Smooth muscle cell (in vitro differentiated cells): Measurements from ENCODE around the gene ELP2. TPM values are rescaled to one million over a fixed set of nuclear protein-coding genes. Genes with fewer than 3 reads are reported as not detected.

ENCODE experiments used
- DNase-seq: peaks from one replicate; lab custom pipeline; 2025; ENCODE audit not compliant: unreplicated experiment; lab: John Stamatoyannopoulos, UW
- H2AFZ ChIP-seq: fragments of 200-600 bp; sonication (generic); 2 replicates; pipeline ENCODE4 v1.6.0; 2016; ENCODE audit warnings: antibody characterized with exemption, low read depth, mild to moderate bottlenecking
- H3F3A ChIP-seq: fragments of 200-600 bp; sonication (generic); 2 replicates; pipeline ENCODE4 v1.6.0; 2017; ENCODE audit warnings: antibody characterized with exemption, low read depth
- H3K27ac ChIP-seq: fragments of 200-600 bp; sonication (generic); 2 replicates; pipeline ENCODE4 v1.5.1; 2016; ENCODE audit warnings: low read depth, mild to moderate bottlenecking
- H3K27me3 ChIP-seq: fragments of 200-600 bp; sonication (generic); 2 replicates; pipeline ENCODE4 v1.6.1; 2016; ENCODE audit warnings: low read depth, mild to moderate bottlenecking
- H3K36me3 ChIP-seq: fragments of 200-600 bp; sonication (generic); 2 replicates; pipeline ENCODE4 v1.5.1; 2016; ENCODE audit warnings: low read depth
- H3K4me1 ChIP-seq: fragments of 200-600 bp; sonication (generic); 2 replicates; pipeline ENCODE4 v1.5.1; 2016; ENCODE audit warnings: low read depth
- H3K4me2 ChIP-seq: fragments of 200-600 bp; sonication (generic); 2 replicates; pipeline ENCODE4 v1.6.0; 2016; ENCODE audit warnings: mild to moderate bottlenecking
- H3K4me3 ChIP-seq: fragments of 200-600 bp; sonication (generic); 2 replicates; pipeline ENCODE4 v1.5.1; 2016; ENCODE audit warnings: mild to moderate bottlenecking
- H3K79me2 ChIP-seq: fragments of 200-600 bp; sonication (generic); 2 replicates; pipeline ENCODE4 v1.6.0; 2016; ENCODE audit warnings: low read depth, mild to moderate bottlenecking
- H3K9ac ChIP-seq: fragments of 200-600 bp; sonication (generic); 2 replicates; pipeline ENCODE4 v1.6.0; 2016; ENCODE audit warnings: low read depth
- H3K9me3 ChIP-seq: fragments of 200-600 bp; sonication (generic); replicated peaks from 2 replicates; pipeline ENCODE4 v1.5.1; 2016; ENCODE audit warnings: low read depth
- H4K20me1 ChIP-seq: fragments of 200-600 bp; sonication (generic); 2 replicates; pipeline ENCODE4 v1.6.0; 2016; ENCODE audit warnings: low read depth
- WGBS: methylation state at CpG from one replicate; pipeline ENCODE4 v1.1.7; 2016; ENCODE audit warnings: low lambda C conversion rate; 5-methylcytosine and 5-hydroxymethylcytosine counted together
- polyA plus RNA-seq: library from polyadenylated mRNA; unstranded; fragments of >200 nt; fragmentation: Nextera tagmentation; extraction: Ambion mirVana; gene quantifications from 2 replicates; pipeline ENCODE4 v1.2.1, GENCODE V29; 2016
- total RNA-seq: library from RNA; depleted of rRNA; stranded (reverse); fragments of >200 nt; gene quantifications from 2 replicates; pipeline ENCODE4 v1.2.3, GENCODE V29; 2014
- TF ChIP-seq, protein P1 (sequence below): fragments of 200-600 bp; sonication (generic); IDR thresholded peaks from 2 replicates; pipeline ENCODE4 v1.5.1; 2017; ENCODE audit warnings: borderline replicate concordance, mild to moderate bottlenecking, antibody characterized with exemption; ENCODE audit not compliant: insufficient read depth, poor library complexity, severe bottlenecking

Gene ELP2
- total and polyA plus RNA-seq, 2 experiments from 2014 or later: 69.3 to 90.1 TPM

DNA sequence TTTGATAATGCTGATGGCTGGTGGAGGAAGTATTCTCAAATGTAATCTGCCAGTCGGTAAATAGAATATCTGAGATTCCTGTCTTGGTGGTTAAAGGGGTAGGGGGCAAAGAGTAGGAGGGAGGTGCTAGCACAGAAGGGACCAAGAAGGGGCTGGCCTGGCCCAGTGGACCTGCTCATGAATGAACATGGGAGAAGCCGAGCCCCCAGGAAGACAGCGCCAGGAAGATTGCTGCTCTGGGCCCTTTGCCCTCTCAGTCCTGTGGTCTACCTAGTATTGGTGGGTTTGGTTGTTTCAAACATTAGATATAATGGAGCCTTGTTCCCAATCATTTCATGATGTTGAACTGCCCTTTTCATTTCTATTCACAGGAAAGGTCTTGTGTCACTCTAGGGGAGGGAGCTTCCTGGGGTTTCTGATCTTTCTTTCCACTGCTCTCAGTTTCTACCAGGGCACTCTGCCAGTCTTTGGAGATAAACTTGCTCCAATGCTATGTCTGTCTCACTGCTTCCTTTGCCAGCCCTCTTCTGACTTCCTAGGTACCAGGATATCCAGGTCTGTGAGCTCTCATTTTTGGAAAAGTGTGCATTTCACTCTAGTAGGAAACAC, 52.3 kb downstream of the ELP2 start:
- no peak overlapping the region for H3K27ac ChIP-seq
- H3K79me2 ChIP-seq: no peaks in the 10 kb centered on the region
- H4K20me1 ChIP-seq: no peaks in the 10 kb centered on the region
- no peak overlapping the region for H3K9ac ChIP-seq
- no peak overlapping the region for H3K4me3 ChIP-seq
- H2AFZ ChIP-seq: no peak overlapping the region
- no peaks in the 10 kb centered on the region for H3K36me3 ChIP-seq
- TF ChIP-seq, protein P1, sequence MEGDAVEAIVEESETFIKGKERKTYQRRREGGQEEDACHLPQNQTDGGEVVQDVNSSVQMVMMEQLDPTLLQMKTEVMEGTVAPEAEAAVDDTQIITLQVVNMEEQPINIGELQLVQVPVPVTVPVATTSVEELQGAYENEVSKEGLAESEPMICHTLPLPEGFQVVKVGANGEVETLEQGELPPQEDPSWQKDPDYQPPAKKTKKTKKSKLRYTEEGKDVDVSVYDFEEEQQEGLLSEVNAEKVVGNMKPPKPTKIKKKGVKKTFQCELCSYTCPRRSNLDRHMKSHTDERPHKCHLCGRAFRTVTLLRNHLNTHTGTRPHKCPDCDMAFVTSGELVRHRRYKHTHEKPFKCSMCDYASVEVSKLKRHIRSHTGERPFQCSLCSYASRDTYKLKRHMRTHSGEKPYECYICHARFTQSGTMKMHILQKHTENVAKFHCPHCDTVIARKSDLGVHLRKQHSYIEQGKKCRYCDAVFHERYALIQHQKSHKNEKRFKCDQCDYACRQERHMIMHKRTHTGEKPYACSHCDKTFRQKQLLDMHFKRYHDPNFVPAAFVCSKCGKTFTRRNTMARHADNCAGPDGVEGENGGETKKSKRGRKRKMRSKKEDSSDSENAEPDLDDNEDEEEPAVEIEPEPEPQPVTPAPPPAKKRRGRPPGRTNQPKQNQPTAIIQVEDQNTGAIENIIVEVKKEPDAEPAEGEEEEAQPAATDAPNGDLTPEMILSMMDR: no peak
- DNase-seq: no peak
- H3F3A ChIP-seq: no peaks in the 10 kb centered on the region
- peaks cover 5% of the 10 kb centered on the region for H3K27me3 ChIP-seq
- peaks cover 5% of the 10 kb centered on the region for H3K4me1 ChIP-seq
- H3K9me3 ChIP-seq: no peaks in the 10 kb centered on the region
- 93% methylated on average over 3 of the region's 3 CpGs for WGBS
- no peak overlapping the region for H3K4me2 ChIP-seq

DNA sequence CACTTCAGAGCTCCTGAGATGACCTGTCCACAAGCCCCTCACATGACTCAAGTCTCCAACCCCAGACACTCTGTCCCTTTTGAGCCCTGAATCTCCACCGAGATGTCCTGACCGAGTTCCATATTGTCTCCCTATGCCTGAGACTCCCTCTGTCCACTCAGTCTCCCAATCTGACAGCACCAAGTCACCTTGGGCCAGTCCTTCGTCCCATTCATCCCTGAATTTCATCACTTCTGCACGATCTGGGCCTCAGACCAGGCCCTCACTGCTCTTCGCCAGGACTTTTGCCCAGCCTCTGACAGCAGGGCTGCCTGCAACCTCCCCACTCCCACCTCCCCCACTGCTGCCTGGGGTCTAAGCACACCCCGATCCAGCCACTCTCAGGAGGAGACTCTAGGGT, 53.3 kb downstream of the ELP2 start:
- TF ChIP-seq, protein P1: no peak

GRCh38 chr18:36183987-36184386, 54.3 kb downstream of the ELP2 start:
- Histone ChIP-seq H3K4me2 (no peak overlapping the region), H3K27ac (no peak overlapping the region), H3K4me3 (no peak overlapping the region), H3K27me3 (peaks cover 5% of the 10 kb centered on the region), H2AFZ (no peak overlapping the region), H4K20me1 (no peaks in the 10 kb centered on the region), H3K79me2 (no peaks in the 10 kb centered on the region), H3K9ac (no peak overlapping the region), H3F3A (no peaks in the 10 kb centered on the region), H3K4me1 (peaks cover 5% of the 10 kb centered on the region), H3K9me3 (no peaks in the 10 kb centered on the region), H3K36me3 (no peaks in the 10 kb centered on the region)
- 99% methylated on average over 2 of the region's 2 CpGs for WGBS
- no peak for DNase-seq
- TF ChIP-seq, protein P1: no peak

More for the DNA sequence above, 53.3 kb downstream of the ELP2 start:
- H3K9me3 ChIP-seq: no peaks in the 10 kb centered on the region
- peaks cover 5% of the 10 kb centered on the region for H3K4me1 ChIP-seq
- DNase-seq: no peak
- H4K20me1 ChIP-seq: no peaks in the 10 kb centered on the region
- no peak overlapping the region for H2AFZ ChIP-seq
- H3K4me3 ChIP-seq: no peak overlapping the region
- H3K79me2 ChIP-seq: no peaks in the 10 kb centered on the region
- H3K27ac ChIP-seq: no peak overlapping the region
- H3K9ac ChIP-seq: no peak overlapping the region
- 89% methylated on average over 6 of the region's 6 CpGs for WGBS
- H3F3A ChIP-seq: no peaks in the 10 kb centered on the region
- no peaks in the 10 kb centered on the region for H3K36me3 ChIP-seq
- no peak overlapping the region for H3K4me2 ChIP-seq
- H3K27me3 ChIP-seq: peaks cover 5% of the 10 kb centered on the region

DNA sequence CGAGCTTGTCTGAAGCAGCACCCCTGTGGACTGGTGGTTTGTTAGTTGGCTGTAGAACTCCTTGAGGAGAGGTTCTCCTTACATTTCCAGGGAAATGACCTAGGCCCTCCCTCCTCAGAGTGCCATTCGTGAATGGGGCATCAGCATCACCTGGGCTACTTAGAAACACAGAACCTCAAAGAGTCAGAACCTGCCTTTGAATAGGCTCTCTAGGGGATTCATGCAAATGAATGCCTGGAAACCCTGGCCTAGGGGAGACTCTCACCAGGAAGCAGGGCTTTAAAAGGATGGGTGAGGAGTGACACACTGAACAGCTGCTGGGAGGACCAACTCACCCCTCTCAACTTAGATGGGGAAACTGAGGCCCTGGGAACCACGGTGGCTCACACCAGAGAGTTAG, 55.5 kb downstream of the ELP2 start:
- no peaks in the 10 kb centered on the region for H3F3A ChIP-seq
- DNase-seq: no peak

More for the DNA sequence above, 55.5 kb downstream of the ELP2 start:
- no peak overlapping the region for H3K9ac ChIP-seq
- no peak overlapping the region for H3K27ac ChIP-seq
- H3K4me1 ChIP-seq: peaks cover 5% of the 10 kb centered on the region
- no peak overlapping the region for H2AFZ ChIP-seq
- peaks cover 5% of the 10 kb centered on the region for H3K79me2 ChIP-seq
- TF ChIP-seq, protein P1: no peak
- WGBS: 81% methylated on average over 3 of the region's 3 CpGs
- no peak overlapping the region for H3K4me2 ChIP-seq
- no peaks in the 10 kb centered on the region for H3K36me3 ChIP-seq
- no peak overlapping the region for H3K4me3 ChIP-seq
- peaks cover 5% of the 10 kb centered on the region for H3K27me3 ChIP-seq
- H3K9me3 ChIP-seq: no peaks in the 10 kb centered on the region
- no peaks in the 10 kb centered on the region for H4K20me1 ChIP-seq
